ENCODE data around the gene PRKACB. TPM values are rescaled to one million over a fixed set of nuclear protein-coding genes. Genes with fewer than 3 reads are reported as not detected.

PRKACB gene
- total RNA-seq, 1 donor from 2014 or later: 43.1 TPM

DNA sequence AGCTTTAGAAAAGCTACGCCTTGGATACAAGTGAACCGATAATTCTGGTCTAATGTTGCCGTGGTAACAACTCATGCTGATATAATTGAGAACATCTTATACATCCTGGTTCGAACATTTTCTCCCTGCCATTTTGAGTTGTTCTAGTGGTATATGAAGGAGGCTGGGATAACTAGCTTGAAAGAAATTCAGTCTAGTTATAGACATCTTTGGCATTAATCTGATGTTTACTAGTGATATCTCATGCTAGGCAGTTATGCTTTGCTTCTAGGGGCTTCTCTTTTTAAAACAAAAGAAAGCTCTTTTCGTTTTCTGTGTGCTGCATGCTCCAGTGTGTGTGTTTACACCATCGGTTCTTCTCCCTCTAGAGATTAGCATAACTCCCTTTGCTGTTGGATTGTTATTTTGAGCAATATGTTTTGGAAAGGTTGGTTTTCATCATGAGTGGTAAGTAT is 20.5 kb downstream of the PRKACB start:
- TF ChIP-seq, protein P1, sequence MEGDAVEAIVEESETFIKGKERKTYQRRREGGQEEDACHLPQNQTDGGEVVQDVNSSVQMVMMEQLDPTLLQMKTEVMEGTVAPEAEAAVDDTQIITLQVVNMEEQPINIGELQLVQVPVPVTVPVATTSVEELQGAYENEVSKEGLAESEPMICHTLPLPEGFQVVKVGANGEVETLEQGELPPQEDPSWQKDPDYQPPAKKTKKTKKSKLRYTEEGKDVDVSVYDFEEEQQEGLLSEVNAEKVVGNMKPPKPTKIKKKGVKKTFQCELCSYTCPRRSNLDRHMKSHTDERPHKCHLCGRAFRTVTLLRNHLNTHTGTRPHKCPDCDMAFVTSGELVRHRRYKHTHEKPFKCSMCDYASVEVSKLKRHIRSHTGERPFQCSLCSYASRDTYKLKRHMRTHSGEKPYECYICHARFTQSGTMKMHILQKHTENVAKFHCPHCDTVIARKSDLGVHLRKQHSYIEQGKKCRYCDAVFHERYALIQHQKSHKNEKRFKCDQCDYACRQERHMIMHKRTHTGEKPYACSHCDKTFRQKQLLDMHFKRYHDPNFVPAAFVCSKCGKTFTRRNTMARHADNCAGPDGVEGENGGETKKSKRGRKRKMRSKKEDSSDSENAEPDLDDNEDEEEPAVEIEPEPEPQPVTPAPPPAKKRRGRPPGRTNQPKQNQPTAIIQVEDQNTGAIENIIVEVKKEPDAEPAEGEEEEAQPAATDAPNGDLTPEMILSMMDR (IDR thresholded peaks at IDR 0.05): no peak
- no peak overlapping the region for H3K4me3 Mint-ChIP-seq (ENCODE audit: unreplicated experiment)
- no peaks in the 10 kb centered on the region for H3K27me3 Mint-ChIP-seq (ENCODE audit: low read depth)
- no peaks in the 10 kb centered on the region for H3K36me3 Mint-ChIP-seq (ENCODE audit: low read depth)
- no peak overlapping the region for H3K27ac Mint-ChIP-seq (ENCODE audit: unreplicated experiment)
- peaks cover 6% of the 10 kb centered on the region for H3K9me3 Mint-ChIP-seq (ENCODE audit: low read depth)
- DNase-seq (ENCODE audit: low spot score): no peak
- H3K4me1 Mint-ChIP-seq (ENCODE audit: low read depth): peaks cover 16% of the 10 kb centered on the region

DNA sequence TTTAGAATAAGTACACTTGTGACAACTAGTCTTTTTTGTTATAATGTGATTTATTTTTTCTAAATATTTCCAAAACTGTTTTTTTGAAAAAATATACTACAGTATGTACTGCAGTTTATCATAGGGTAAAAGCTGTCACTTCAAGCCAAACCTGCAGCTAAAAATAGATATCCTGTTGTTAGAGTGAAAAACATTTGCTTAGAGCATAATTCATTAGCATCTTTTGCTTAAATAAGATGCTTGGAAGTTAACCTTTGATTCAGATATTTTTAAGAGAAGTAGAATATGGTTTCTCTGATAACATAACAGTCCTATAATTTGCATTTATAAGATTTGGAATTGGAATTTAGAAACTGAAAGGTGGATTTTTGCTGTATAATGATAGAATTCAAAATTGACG is 21.5 kb downstream of the PRKACB start:
- no peaks in the 10 kb centered on the region for H3K27me3 Mint-ChIP-seq (ENCODE audit: low read depth)
- no peaks in the 10 kb centered on the region for H3K36me3 Mint-ChIP-seq (ENCODE audit: low read depth)
- H3K4me1 Mint-ChIP-seq (ENCODE audit: low read depth): peaks cover 23% of the 10 kb centered on the region
- H3K4me3 Mint-ChIP-seq (ENCODE audit: unreplicated experiment): no peak overlapping the region
- H3K9me3 Mint-ChIP-seq (ENCODE audit: low read depth): peaks cover 6% of the 10 kb centered on the region
- no peak overlapping the region for H3K27ac Mint-ChIP-seq (ENCODE audit: unreplicated experiment)
- no peak for DNase-seq (ENCODE audit: low spot score)
- TF ChIP-seq, protein P1 (IDR thresholded peaks at IDR 0.05): no peak

DNA sequence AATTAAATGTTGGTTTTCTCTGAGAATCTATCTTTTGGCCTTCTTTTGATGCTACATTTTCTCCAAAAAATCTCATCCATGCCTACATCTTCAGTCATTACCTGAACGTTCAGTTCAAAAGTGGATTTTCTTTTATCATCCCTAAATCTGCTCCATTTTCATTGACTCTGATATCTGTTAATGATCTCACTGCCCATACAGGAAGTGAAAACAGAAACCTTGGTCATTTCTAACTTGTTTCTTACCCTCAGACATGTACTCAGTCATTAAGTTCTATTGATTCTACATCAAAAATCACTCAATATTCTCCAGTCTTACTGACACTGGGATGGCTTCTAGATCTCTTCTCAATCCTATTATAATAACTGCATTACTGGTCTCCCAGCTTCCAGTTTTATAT is 22.7 kb downstream of the PRKACB start:
- Mint-ChIP-seq H3K27ac (ENCODE audit: unreplicated experiment) (no peak overlapping the region), H3K9me3 (ENCODE audit: low read depth) (peaks cover 6% of the 10 kb centered on the region), H3K27me3 (ENCODE audit: low read depth) (no peaks in the 10 kb centered on the region), H3K4me1 (ENCODE audit: low read depth) (peaks cover 19% of the 10 kb centered on the region), H3K36me3 (ENCODE audit: low read depth) (no peaks in the 10 kb centered on the region), H3K4me3 (ENCODE audit: unreplicated experiment) (no peak overlapping the region)
- TF ChIP-seq, protein P1 (IDR thresholded peaks at IDR 0.05): no peak
- no peak for DNase-seq (ENCODE audit: low spot score)

DNA sequence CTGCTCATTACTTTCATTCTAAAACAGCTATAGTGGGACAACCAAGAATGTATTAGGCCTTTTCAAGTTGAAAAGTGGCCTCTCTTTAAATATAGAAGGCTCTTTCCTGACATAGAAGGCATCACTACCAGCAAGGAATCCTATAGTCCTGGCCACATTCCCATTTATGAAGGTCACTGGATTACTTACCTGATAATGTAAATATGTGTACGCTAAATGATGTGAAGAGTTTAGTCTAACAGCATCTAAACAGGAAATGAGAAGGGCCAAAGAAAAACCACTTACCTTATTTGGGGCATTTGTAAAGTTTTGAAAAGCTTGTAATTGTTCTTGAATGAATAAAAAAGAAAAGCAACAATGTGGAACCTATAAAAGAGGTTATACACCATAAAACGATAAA is 24.7 kb downstream of the PRKACB start:
- no peak for DNase-seq (ENCODE audit: low spot score)
- Mint-ChIP-seq H3K27ac (ENCODE audit: unreplicated experiment) (no peak overlapping the region), H3K4me1 (ENCODE audit: low read depth) (peaks cover 13% of the 10 kb centered on the region), H3K4me3 (ENCODE audit: unreplicated experiment) (no peak overlapping the region), H3K27me3 (ENCODE audit: low read depth) (no peaks in the 10 kb centered on the region), H3K9me3 (ENCODE audit: low read depth) (no peaks in the 10 kb centered on the region), H3K36me3 (ENCODE audit: low read depth) (no peaks in the 10 kb centered on the region)
- TF ChIP-seq, protein P1 (IDR thresholded peaks at IDR 0.05): no peak

DNA sequence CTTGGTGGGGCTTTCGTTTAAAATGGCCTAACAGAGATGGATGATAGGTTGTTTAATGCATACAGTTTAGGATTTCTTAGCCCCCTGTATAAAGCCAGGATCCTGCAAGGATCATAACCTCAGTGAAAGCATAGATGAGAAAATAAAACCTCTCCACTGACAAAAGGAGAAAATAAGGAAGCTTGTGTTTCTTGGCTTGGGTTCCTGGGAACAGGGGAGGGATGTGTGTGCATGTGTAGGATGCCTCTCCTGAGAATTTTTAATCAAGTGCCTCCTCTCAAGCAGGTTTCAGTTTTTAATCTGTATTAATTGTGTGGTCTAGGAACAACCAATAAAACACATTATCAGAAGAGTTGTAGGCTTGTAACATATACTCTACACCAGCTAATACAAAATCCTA is 26.1 kb downstream of the PRKACB start:
- Mint-ChIP-seq H3K36me3 (ENCODE audit: low read depth) (no peaks in the 10 kb centered on the region), H3K9me3 (ENCODE audit: low read depth) (no peaks in the 10 kb centered on the region), H3K27ac (ENCODE audit: unreplicated experiment) (no peak overlapping the region), H3K4me3 (ENCODE audit: unreplicated experiment) (no peak overlapping the region), H3K4me1 (ENCODE audit: low read depth) (peaks cover 20% of the 10 kb centered on the region), H3K27me3 (ENCODE audit: low read depth) (no peaks in the 10 kb centered on the region)
- TF ChIP-seq, protein P1 (IDR thresholded peaks at IDR 0.05): no peak
- no peak for DNase-seq (ENCODE audit: low spot score)
